ENCODE data around the gene KIAA1755.

GRCh38 chr20:38230957-38231526 is 29.5 kb downstream of the KIAA1755 start:
- no peak for TF ChIP-seq EZH2 (IDR thresholded peaks at IDR 0.05; ENCODE audit: borderline replicate concordance, low read depth, low read length, poor library complexity, severe bottlenecking)
- no peak for TF ChIP-seq CTCF (conservative IDR thresholded peaks at IDR 0.05; ENCODE audit: low read depth, low read length)
